HG02798 (cell line): ENCODE results near the gene SLC38A8.

Experiments used
- ATAC-seq: cut with Tn5 transposase; IDR thresholded peaks from one replicate; pipeline ENCODE4 v1.9.1; 2021; ENCODE audit warnings: mild to moderate bottlenecking; ENCODE audit not compliant: unreplicated experiment, poor library complexity

Gene SLC38A8

GRCh38 chr16:84069540-84069939, 26.9 kb upstream of the SLC38A8 start:
- no peak for ATAC-seq

- no peak for ATAC-seq
Measured at GRCh38 chr16:84068783-84069462, 26.3 kb upstream of the SLC38A8 start.

DNA sequence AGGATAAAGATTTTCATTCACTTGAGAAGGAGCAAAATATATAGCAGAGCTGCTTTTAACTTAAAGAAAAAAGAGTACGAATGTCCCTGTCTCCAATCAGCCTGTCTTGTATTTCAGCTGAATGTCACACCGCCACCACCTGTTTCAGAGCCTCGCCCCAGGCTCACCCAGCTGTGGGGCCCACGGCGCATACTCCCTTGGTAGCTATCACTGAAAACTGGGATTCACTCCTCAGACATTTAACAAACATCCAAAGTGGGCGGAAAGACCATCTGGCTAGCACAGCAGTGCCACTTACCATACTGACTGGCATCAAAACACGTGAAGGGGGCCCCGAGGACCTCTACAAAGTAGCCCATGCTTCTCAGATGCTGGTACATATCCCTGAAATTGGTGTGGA, 25.4 kb upstream of the SLC38A8 start:
- no peak for ATAC-seq

DNA sequence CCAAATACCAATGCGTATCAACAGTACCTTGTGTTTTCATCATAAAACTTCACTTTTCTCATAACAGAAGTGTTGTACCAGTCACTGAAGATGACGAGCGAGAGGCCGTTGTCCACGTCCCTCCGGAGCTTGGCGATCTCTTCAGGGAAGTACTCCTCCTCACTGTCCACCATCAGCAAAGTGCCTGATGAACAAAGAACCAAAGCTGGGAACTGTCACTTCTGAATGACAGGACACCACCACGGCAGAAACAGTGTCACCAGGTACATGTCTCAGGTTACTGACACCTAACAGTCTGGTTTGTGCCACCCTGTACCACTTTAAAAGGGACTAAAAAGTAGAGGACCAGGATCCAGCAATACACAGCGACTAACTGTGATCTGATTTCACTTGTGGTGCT, 25.0 kb upstream of the SLC38A8 start:
- no peak for ATAC-seq

DNA sequence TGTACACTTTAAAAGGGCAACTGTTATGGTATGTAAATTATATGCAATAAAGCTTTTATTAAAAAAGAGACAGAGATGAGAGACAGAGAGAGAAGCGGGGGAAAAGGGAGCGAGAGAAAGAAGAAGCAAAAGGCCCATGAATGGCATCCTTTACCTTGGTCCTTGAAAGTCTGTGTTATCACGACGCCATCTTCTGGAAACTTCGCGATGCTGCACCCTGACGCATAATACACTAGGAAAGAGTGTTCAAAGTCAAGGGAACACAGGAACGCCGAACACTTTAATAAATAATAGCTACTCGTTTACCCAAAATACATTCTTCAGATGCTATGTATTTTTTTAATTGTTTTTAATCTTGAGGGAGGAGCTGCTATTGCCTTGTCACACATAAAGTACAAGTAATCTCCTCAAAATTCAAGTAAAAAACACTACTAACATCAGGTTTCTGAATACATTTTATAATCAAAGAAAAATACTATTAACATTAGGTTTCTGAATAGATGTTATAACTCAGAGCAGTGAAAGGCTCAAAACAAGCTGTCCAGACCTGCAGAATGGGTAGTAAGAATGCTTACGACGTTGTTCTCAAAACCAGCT, 23.0 kb upstream of the SLC38A8 start:
- no peak for ATAC-seq

DNA sequence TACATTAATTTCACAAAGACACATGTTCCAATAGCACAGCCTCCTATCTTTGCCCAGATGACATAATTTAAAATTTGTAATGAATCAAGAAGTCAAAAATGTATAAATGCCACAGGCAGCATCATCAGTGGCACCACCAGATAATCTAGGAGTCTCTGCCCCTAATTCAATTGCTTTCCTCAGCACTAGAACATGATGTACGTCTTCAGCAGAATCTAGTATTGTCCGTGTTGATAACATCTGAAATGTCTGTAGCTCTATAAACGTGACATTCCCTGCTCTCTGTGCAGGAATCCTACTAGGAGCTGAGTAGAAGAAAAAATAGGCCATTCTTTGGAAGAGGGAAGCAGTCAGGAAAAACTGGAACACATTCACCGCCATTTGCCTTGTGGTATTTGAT, 21.4 kb upstream of the SLC38A8 start:
- no peak for ATAC-seq

- ATAC-seq = no peak
Measured at GRCh38 chr16:84062734-84063640, 20.4 kb upstream of the SLC38A8 start.

GRCh38 chr16:84061236-84061819, 18.7 kb upstream of the SLC38A8 start:
- no peak for ATAC-seq

- ATAC-seq = no peak
Measured at GRCh38 chr16:84059946-84060901, 17.6 kb upstream of the SLC38A8 start.

DNA sequence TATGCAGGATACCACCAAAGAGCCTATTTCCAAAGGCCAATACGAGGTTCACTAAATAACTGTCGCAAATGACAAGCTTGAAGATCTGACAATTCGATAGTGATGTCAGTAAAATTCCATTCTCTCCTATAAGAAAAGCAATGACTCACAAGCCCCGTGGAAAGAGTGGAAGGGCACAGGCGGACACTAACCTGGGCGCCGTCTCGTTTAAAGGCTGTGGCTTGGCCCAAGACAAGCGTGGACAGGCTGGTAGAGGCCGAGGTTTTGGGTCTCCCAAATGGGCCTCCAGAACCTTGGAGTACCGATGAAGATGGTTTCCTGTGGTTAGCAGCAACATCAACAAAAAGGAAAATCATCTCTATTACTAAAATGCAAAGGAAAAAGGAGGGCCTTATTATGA, 16.5 kb upstream of the SLC38A8 start:
- ATAC-seq = no peak

- ATAC-seq = no peak
Measured at GRCh38 chr16:84058664-84059063, 16.1 kb upstream of the SLC38A8 start.

- no peak for ATAC-seq
Measured at GRCh38 chr16:84058211-84058610, 15.6 kb upstream of the SLC38A8 start.

DNA sequence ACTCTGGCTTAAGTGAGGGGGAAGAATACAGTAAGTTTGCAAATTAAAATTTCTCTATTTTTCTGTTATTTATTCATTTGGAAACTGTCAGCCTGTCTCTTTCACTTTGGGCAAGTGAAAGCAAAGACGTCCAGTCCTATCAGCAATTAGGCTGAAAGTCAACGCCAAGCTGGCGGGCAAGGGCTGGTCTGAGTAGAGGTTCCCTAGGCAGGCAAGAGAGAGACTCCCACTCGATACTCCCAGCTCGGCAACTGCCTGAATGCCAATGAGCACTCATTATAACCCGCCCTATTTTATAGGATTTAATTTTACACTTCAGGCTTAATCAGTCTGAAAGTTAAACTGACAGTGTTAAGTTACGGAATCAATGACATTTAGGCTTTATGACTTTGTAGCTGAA, 14.3 kb upstream of the SLC38A8 start:
- ATAC-seq = no peak

- ATAC-seq = no peak
Measured at GRCh38 chr16:84055801-84056634, 13.4 kb upstream of the SLC38A8 start.

DNA sequence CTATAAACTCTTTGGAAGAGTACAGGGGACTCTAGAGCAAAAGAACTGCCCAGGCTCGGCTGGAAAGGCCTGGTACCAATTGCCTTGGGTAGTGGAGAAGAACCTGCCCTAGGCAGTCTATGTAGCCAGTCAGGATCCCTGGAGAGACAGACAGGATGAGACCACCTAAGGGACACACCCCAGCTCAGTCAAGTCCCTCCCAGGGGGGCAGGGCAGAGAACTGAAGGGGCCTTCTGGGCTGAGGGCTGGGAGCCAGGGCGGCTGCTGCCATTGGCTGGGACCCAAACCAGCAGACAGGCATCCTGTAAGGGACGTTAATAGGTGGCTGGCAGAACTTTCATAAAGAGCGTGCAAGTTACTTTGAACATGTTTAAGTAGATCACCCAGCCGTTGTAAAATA, 12.8 kb upstream of the SLC38A8 start:
- ATAC-seq = no peak

GRCh38 chr16:84054916-84055315, 12.3 kb upstream of the SLC38A8 start:
- ATAC-seq = no peak

DNA sequence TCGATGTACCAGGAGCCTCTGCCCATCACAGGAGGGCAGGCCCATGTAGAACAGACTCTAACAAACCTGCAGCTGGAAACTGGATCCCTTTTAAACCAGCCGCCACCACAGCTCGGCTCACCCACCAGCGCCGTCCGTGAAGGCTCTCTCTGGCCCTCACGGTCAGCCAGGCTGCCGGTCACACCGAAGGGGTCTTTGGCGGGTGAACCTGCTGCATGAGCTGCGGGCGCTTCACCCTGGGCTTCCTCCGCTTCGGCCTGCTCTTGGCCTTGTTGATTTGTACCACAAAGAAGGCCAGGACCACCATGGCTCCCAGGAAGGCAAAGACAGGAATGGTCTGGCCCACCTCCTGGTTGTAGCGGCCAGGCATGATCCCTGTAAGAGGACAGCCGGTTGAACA, 11.7 kb upstream of the SLC38A8 start:
- ATAC-seq = no peak

GRCh38 chr16:84053237-84053636, 10.6 kb upstream of the SLC38A8 start:
- no peak for ATAC-seq

DNA sequence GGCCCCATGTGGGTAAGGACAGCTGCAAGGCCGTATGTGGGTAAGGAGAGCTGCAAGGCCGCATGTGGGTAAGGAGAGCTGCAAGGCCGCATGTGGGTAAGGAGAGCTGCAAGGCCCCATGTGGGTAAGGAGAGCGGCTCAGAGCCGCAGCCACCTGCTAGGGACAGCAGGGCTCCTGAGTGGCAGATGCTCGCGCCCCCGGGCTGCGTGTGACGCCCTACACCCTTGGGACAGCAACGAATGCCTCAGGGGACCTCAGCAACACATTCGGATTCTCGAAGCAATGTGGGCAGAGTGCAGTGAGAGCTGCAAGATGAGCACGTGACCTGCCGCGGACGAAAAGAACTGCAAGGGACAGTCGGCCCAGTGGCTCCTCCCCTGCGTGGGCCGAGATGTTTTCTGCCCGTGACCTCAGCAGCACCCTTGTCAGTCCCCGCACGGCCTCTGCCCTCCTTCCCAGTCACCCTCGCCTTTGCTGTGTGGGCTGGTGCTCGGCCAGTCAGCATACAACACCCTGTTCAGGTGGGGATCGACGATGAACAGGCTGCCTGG, 9.6 kb upstream of the SLC38A8 start:
- ATAC-seq = no peak
